Germinal center (tissue), 1 donor: ENCODE results near the gene FOXP1.
A peak's percentile ranks its signal among the peaks of the same experiment; 100 is the strongest.

Experiments used
- DNase-seq: peaks from one replicate; pipeline ENCODE4 v3.0.0; 2012; ENCODE audit warnings: mixed read lengths, low spot score

Gene FOXP1

DNA sequence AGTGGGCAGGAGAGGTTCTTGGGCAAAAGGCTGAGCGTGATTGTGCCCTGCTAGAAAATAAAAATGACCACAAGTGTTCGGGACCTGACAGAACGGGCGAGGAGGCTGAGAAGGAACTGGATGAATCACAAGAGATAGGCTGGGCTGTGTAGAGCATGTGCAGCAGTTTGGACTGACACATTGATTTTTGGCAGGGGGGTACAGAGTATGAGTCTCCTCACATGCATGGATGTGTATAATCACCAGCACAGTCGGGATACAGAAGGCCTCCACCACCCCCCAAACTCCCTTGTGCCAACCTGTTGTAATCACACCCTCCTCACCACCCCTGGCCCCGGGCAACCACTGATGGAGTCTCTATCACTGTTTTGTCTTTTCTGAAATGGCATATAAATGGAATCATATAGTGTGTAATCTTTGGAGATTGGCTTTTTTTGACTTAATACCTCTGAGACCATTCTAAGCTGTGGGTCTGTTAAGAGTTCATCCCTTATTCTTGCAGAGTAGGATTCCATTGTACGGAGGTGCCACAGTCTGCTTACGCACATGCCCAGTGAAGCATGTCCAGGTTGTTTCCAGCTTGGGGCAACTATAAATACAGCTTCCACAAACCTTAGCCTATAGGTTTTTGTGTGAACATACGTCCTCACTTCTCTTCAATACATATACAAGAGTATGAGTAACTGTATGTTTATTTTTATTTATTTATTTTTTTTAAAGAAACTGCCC, 438.8 kb downstream of the FOXP1 start:
- no peak for DNase-seq

DNA sequence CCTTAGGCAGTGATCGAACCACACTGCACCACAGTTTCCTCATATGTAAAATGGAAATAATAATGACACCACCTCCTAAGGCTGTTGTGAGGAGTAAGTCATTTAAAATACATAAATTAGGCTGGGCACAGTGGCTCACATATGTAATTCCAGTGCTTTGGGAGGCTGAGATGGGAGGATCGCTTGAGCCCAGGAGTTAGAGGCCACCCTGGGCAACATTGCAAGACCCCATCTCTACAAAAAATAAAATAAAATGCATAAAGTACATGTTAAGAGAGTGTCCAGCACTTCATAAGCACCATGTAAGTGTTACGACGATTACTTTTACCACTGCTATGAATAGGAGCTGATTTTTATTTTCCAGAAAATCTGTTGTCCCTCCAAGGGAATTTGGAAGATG, 440.0 kb downstream of the FOXP1 start:
- no peak for DNase-seq

DNA sequence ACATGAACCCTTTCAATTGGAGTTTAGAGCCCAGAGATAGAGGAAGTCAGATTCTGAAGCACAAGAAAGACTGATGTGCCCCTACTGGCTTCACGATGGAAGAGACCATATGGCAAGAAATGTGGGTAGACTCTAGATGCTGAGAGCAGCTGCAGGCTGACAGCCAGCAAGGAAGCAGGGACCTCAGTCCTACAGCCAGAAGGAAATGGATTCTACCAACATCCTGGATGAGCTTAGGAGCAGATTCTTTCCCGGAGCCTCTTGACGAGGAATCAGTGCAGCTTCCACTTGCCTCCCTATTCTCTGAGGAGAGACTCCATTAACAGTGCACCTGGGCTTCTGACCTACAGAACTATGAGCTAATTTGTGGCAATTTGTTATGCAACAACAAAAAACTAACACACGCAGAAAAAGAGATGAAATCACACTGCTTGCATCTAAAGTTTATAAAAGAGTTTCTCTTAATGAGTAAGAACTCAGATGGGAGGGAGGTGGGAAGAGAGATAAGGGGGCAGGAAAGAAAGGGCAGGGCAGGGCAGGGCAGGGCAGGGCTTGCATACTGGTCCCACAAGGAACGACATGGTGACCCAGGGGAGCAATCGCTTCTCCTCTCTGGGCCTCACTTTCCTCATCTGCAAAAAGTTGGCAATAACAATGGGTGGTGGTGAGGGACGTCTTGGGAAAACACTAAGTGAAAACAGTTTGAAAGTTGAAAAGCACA, 440.9 kb downstream of the FOXP1 start:
- DNase-seq = no peak

DNA sequence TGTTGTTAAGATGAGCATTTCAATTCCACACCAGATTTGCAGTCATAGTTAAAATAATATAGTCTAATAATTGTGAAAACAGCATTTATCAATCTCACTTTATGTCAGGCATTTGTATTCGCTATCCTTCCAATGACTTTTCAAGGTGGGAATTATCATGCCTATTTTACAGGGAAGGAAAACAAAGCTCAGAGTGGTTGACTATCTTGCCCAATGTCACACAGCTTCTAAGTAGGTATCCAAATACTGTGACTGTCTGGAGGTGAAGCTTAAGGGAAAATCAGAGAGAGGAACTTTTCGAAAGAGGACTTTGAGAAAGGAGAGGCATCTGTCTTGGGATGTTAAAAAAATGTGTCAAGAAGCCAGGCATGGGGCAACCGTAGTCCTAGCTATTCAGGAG, 443.1 kb downstream of the FOXP1 start:
- DNase-seq = no peak

DNA sequence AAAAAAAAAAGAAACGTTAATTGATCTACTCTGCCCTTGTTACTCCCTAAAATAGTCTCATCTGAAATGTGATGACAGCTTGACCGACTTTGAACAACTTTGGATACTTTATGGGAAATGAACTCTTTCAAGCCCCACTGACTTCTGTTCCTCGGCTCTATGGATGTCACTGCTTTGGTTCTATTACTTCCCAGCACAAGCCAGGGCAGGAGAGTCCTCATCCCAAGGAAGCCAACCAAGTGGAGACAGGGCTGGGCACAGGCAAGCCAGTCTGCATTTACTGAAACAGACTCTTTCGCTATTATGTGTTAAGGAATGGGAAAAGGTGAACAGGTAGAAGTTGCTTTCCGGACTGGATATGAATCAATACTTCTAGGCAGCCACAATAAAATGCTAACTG, 444.0 kb downstream of the FOXP1 start:
- DNase-seq = no peak

DNA sequence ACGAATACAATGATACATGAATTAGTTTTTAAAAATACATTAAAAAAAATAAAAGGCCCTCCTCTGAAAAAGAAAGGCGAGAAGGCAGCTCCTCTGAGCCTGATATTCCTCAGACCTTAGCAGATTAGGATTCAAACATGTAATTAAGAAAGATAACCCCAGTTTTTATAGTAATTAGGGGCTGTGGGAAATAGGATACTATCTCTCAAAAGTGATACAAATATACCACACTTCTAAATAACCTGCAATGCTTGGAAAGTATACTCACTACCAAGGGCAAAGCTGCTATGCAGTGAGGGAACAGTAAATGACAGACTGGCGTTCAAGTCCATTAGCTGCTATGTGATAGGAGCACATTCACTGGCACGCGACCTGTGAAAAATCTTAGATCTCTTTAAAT, 445.1 kb downstream of the FOXP1 start:
- DNase-seq = no peak

DNA sequence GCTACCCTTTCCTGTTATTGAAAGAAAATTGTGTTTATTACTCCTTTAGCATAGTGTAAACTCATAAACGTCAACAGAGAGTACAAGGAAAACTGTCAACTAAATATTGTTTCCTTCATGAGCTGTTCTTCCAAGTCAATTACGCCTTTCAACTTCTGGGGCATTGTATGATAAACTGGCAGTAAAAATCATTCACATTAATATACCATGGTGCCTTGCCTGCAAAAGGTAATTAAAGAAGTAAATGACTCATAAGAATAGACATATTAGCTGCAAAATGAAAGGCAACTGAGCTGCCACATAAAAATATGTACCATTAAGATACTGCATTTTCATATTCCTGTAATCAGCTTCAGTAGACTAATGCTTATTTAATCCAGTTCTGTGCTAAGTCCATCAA, 447.3 kb downstream of the FOXP1 start:
- no peak for DNase-seq

DNA sequence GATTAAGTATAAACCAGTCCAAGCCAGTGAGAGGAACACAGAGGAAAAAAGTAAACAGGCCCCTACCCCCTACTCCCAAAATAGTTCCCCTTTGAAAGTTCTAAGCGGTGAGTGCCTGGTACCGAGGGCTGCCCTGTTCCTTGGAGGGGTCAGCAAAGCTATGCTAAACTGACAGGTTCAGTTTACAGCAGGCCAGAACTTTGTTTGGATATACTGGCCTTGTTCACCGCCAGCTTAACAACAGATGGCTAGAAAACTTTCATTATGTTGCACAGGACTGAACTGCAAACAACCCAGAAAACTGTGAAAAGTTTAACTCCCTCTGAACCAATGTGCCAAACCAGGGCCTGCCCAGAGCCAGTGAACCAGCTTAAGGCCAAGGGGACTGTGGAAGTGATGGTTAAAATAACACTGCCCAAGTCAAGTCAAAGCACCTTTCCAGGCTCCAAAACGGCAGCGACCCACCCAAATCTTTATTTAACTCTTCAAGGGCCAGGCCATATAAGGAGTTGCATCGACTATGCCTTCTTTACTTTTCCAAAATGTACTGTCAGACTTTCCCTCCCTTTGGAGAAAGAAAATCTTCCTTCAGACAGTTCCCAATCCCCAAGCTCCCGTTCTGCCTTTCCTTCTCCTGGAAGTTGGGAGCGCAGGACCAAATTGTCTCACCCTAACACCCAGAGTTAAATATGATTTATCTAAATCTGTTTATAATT, 448.0 kb downstream of the FOXP1 start:
- no peak for DNase-seq

DNA sequence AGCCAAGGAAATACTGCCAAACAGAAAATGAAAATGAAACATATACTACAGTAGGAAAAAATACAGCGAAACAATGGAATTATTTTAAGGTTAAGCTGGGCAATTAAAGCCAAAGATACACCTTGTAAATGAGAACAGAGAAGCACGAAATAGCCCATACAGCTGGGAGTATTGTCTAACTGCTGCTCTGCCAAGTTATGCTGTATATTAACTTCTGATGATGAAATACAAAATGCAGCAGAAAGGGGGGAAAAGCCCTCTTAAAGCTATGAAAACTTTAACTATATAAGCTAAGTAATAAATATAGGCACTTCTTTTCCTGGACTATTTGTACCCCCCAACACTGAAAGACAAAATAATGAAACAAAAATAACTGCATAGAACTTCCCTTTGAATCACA, 449.0 kb downstream of the FOXP1 start:
- no peak for DNase-seq

DNA sequence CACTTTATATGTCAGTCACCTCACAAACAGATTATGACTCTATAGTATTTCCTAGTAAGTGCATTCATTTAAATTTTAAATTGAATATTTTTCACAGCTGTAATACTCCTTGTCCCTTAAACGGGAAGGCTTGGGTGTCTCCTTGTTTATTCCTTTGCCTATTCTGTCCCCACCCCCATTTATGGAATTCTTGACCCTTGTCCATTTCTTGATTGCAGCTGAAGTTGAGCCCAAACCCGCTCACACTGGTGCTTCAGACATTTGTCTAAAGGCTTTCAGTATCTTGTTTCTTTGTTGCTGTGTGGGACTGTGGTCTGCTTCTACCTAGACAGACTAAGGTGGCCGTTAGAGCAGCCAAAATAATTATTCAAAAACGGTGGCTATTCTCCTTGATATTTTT, 449.7 kb downstream of the FOXP1 start:
- no peak for DNase-seq

DNA sequence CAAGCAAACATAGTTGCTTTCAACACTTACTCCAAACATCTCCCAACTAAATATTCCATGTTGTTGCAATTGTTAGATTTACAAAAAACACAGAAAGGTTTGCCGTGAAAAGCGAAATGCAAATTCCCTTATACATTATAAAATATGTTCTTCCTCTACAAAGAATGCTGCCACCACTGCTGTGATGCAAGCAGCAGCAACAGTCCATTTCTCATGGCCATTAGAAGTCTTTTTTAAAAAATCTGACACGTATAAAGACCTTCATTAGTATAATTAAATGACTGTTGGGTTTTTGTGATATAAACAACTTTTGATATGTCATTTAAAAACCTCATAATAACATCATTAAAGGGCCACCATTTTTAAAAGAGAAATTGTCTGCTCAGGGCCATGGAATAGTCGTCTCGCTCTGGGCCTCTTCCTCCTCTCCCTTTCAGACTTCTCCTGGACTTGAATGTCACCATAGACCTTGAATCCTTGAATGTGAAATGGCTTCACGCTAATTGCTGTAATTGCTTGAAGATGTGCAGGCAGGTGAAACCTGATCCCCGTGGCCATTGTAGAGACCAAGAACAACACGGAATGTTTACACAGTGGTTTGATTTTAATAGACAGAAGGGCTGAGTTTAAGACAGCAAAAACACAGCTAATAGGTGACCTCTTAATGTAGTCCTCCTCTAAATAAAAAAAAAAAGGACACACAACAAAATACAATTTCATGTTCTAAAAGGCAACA, 450.4 kb downstream of the FOXP1 start:
- DNase-seq = no peak

DNA sequence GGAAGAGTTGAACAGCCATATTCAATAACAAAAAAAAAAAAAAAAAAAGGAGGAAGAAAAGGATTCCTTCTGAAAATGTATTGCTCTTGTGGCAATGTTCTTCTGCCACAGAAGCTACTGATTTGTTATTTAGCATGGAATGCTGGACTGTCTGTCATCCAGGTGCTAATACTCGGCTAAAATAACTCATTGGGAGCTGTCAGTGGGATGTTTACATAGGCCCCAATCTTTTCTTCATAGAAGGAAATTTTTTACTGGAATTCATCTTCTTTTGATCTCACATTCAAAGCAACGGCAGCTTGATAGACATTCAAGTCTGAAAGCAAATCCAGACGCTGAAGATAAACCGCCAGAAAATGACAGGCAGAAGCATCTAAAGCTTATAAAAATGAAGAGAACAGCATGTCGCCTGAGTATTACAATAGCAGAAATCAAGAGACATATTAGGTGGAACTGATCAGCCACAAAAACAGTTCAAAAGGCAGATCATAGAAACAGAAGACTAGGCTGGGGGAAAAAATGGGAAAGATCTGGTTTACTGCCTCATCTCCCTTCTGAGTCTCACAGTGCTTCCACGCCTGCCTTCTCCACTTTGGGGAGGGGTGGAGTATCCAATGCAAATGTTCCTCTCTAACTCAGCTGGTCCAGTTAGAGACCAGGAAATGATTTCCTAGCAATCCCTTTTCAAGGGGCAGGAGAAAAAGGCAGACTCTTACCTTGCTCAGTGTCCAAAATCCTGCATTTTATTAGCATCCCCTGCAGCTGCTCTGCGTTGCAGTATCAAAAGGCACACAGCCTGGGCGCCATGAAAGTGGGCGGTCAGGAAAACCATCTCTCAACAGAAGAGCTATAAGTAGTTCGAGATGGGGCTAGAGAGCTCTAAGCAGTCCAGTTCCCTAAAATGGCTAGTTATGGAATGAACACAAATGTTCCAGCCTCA, 451.9 kb downstream of the FOXP1 start:
- DNase-seq = no peak

DNA sequence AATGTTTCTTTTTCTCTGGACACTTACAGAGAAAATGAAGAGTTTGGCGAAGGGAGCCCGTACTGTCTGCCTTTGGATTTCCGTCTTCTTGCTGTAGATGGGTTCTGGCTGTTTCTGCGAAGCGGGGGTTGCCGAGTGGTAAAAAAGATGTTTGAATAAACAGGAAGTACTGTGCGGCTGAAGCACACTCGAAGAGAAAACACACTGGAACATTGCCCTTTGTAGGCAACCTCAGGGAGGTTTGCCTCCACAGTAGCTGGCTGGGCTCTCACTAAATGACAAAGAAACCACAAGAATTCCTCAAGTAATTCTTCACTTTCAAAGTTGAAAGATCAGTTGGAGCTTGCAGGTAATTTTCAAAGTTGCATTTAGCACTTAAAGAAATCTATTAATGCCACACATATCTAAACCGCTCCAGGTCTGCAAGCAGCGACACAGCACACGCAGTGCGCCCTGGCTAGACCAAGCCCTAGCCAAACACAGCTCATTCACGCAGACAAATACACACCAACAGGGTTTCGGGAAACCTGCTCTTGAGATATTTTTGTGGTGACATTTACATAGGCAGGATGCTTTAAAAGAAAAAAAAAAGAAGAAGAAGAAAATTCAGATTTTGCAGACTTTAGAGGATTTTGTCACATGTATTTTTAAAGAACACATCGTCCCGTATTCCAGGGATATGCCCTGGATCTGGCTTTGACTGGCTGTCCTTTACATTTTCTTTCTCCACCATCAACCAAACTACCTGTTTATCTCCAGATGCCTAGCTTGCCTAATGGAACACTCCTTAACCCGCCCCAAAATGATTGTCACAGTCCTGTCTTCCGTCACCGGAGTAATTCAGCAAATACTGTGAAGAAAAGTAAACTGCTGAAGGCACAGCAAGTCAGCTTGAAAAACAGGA, 452.8 kb downstream of the FOXP1 start:
- DNase-seq = peak; percentile 67

DNA sequence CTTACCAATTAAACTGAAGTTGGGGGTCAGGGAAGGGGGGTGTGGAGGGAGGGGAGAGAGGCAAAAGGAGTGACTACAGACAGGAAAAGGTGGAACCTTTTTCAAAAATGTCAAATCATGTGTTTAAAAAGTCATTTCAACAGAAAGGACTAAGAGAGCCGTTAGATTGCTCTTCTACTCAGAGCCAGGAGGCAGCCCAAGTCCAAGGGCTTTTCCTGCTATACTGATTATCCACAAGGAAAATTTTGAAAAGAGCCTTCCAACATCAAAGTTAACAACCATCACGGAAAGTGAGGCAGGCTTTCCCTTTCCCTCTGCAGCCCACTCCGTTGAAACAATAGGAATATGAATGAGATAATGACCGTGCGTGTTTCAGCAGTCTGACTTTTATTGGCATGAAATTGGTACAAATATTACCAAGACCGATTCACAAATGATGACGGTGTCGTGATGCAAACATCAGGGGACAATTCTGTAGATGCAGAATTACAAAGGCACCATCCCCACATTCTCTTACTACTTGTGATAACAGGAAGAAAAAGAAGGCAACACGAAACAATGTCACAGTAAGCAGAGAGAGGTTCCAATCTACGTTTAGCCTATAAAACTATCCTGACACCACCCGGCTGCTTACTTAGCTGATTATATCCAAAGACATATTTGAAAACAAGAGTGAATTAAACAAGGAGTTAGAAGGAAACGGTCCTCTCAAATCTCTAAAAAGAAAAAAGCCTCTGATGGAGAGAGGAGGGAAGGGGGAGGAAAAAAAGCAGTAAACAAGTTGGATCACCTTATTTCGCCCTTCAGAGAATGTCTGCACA, 453.7 kb downstream of the FOXP1 start:
- no peak for DNase-seq

DNA sequence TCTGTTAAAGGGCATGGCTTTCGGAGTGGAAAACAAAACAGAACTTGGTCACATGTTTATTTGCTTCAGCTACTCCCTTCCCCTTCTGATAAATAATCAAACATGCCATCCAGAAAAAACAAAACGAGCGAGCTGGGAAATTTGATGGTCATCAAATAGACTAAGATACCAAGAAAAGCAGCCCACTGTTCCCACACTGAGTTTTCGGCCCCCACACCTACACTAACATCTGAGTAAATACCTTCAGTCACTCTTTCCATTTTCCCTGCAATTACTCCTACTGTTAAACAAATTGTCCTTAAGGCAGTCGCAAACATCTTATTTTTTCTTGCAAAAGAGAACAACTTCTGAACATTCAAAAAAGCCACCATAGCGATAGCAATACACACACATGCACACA, 454.6 kb downstream of the FOXP1 start:
- DNase-seq = no peak

DNA sequence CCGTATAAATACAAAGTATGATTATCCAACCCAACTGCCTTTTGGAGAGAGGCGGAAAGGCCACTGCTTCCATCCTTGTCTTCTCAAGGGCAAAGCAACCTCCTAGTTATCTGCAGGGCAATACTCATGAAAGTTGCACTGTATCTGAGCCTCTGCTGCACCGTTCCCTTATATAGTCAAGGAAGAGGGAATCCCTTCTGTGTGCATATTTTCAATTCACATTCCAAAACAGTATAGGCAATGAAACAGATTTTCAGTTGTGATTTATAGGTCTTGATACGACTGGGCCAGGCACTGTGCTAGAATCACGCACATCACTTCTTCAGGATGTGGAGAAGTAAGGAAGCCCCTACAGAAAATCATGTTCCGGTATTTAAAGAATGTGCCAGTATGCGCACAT, 455.7 kb downstream of the FOXP1 start:
- DNase-seq = no peak

DNA sequence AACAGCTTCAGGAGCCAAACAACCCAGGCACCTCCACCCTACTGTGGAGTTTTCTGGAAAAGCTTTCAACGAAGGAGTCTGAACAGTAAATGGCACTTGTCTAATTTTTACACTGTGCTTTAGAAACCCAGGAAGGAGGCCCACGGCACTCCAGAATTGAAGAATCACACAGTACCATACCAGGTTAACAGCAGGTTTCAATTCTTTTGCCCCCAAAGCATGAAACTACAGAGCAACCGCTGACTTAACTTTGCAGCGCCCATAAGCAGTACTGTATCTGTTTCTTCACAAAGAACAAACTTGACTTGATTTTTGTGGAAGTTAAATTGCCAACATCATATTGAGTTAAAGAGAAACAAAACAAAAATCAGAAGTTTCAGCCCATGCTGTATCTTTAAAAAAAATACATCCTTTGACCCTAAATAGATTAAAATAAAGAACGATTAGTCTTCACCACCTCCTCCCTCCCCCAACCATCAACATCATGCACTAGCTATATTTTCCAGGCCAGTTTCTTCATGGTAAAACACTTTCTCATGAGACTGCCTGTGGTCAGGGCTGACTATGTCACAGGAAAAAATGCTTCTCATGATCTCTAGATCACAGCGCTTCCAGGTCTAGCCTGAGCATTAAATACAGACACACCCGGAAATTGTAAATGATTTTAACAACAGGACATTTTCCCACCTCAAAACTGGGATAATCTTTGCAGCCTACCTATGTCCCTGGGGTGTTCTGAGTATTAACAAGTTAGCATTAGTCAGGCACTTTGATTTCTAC, 456.3 kb downstream of the FOXP1 start:
- DNase-seq = no peak

DNA sequence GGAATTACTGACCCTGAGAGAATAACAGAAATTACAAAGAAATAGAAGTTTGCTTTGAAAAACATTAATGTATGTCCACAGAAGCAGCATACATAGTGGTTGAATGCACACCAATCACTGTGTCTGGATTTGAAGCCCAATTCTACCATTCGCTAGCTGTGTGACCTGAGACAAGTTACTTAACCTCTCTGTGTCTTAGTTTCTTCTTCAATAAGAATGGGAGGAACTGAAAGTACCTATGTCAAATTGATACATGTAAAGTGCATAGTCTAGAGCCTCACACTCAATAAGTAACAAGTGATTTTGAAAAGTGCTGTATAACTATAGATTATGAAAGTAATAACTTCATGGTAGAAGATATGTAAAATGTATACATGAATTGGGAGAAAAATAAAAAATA, 457.8 kb downstream of the FOXP1 start:
- no peak for DNase-seq

DNA sequence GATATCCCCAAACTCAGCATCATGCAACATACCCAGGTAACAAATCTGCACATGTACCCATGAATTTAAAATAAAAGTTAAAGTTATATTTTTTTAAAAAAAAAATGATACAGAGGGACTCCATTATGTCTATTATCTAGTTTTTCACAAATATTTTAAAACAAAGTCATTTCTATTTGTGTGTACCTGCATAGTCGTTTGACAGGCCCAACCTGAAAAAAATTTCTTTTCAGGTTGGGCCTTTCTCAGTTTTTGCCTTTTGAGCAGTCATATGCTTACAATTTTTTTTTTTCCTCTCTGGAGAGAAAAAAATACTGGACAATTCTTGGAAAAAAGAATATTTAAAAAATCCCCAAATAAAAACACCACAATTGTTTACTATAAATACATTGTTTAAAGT, 459.5 kb downstream of the FOXP1 start:
- DNase-seq = no peak
